HUES48 (cell line): ENCODE results near the gene ASB14.

ENCODE experiments used
- H3K27ac ChIP-seq: one replicate; pipeline ENCODE4 v1.7.0; 2013; ENCODE audit warnings: low read depth, low read length, inconsistent platforms
- H3K27me3 ChIP-seq: 2 replicates; pipeline ENCODE4 v1.6.1; 2013; ENCODE audit warnings: mild to moderate bottlenecking, low read length; ENCODE audit not compliant: control insufficient read depth, insufficient read depth
- H3K36me3 ChIP-seq: 2 replicates; pipeline ENCODE4 v1.6.1; 2013; ENCODE audit warnings: low read length; ENCODE audit not compliant: control insufficient read depth, insufficient read depth
- H3K4me1 ChIP-seq: 2 replicates; pipeline ENCODE4 v1.6.1; 2013; ENCODE audit warnings: mild to moderate bottlenecking, low read length; ENCODE audit not compliant: control insufficient read depth, insufficient read depth
- H3K4me3 ChIP-seq: 2 replicates; pipeline ENCODE4 v1.5.1; 2013; ENCODE audit warnings: mild to moderate bottlenecking, low read depth, low read length
- H3K9ac ChIP-seq: 2 replicates; pipeline ENCODE4 v1.6.1; 2013; ENCODE audit warnings: mild to moderate bottlenecking, low read depth, low read length, moderate library complexity
- H3K9me3 ChIP-seq: 2 replicates; pipeline ENCODE4 v1.6.1; 2013; ENCODE audit warnings: low read length; ENCODE audit not compliant: control insufficient read depth, insufficient read depth

Gene ASB14

GRCh38 chr3:57261119-57261518, 31.4 kb downstream of the ASB14 start:
- no peak overlapping the region for H3K4me3 ChIP-seq
- no peaks in the 10 kb centered on the region for H3K4me1 ChIP-seq
- no peak overlapping the region for H3K27ac ChIP-seq
- H3K9me3 ChIP-seq = no peaks in the 10 kb centered on the region
- no peaks in the 10 kb centered on the region for H3K27me3 ChIP-seq
- peaks cover 58% of the 10 kb centered on the region for H3K36me3 ChIP-seq
- H3K9ac ChIP-seq = no peak overlapping the region

DNA sequence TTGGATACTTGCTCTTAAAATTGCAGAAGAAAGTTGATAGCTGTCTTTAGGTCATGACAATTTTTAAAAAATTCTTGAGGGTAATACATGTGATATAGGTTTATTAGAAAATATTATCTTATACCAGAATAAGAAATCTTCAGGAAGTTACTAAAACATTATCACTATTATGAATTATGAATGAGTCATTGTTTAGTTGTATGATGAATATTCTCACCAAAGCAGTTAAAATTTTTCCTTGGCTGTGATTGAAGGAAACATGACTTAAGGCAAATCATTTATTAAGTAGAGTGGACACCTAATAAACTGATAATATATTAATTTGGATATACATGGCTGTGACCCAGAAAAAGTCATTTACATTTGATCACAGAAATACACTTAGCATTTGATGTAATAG, 34.8 kb downstream of the ASB14 start:
- peaks cover 59% of the 10 kb centered on the region for H3K36me3 ChIP-seq
- no peaks in the 10 kb centered on the region for H3K4me1 ChIP-seq
- H3K27me3 ChIP-seq = no peaks in the 10 kb centered on the region
- no peaks in the 10 kb centered on the region for H3K9me3 ChIP-seq
- no peak overlapping the region for H3K27ac ChIP-seq
- no peak overlapping the region for H3K4me3 ChIP-seq
- no peak overlapping the region for H3K9ac ChIP-seq

- Histone ChIP-seq H3K27ac (no peak overlapping the region), H3K27me3 (no peaks in the 10 kb centered on the region), H3K36me3 (peaks cover 65% of the 10 kb centered on the region), H3K4me3 (no peak overlapping the region), H3K4me1 (no peaks in the 10 kb centered on the region), H3K9me3 (no peaks in the 10 kb centered on the region), H3K9ac (no peak overlapping the region)
Measured at GRCh38 chr3:57256844-57257243, 35.6 kb downstream of the ASB14 start.

DNA sequence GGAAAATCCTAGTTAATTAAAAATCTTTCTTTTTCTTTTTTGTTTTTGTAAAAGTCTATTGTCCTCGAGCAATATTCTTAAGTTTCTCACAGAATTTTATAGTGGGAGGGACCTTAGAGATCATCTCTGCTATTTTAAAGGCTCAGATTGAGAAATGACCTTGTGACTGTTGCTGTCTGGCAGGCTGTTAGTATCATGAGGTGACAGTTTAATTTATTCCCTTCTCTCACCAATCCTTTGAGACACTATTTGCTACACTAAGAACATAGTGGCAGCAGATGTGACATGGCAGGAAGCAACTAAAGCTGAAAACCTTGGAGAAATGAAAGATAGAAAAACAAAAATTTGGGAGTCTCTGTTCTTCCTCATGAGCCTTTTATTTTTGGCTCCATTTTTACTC, 40.1 kb downstream of the ASB14 start:
- Histone ChIP-seq H3K4me3 (no peak overlapping the region), H3K27ac (no peak overlapping the region), H3K4me1 (no peaks in the 10 kb centered on the region), H3K27me3 (no peaks in the 10 kb centered on the region), H3K9ac (no peak overlapping the region), H3K36me3 (peaks cover 52% of the 10 kb centered on the region), H3K9me3 (no peaks in the 10 kb centered on the region)

GRCh38 chr3:57244946-57245345, 47.5 kb downstream of the ASB14 start:
- no peak overlapping the region for H3K27ac ChIP-seq
- H3K36me3 ChIP-seq = peaks cover 86% of the 10 kb centered on the region
- H3K9ac ChIP-seq = no peak overlapping the region
- H3K9me3 ChIP-seq = no peaks in the 10 kb centered on the region
- H3K4me1 ChIP-seq = no peaks in the 10 kb centered on the region
- H3K27me3 ChIP-seq = no peaks in the 10 kb centered on the region
- H3K4me3 ChIP-seq = no peak overlapping the region

- Histone ChIP-seq H3K9me3 (no peaks in the 10 kb centered on the region), H3K4me1 (no peaks in the 10 kb centered on the region), H3K36me3 (peaks cover 15% of the 10 kb centered on the region), H3K27me3 (no peaks in the 10 kb centered on the region), H3K27ac (no peak overlapping the region), H3K9ac (no peak overlapping the region), H3K4me3 (no peak overlapping the region)
Measured at GRCh38 chr3:57234613-57235575, 57.6 kb downstream of the ASB14 start.

DNA sequence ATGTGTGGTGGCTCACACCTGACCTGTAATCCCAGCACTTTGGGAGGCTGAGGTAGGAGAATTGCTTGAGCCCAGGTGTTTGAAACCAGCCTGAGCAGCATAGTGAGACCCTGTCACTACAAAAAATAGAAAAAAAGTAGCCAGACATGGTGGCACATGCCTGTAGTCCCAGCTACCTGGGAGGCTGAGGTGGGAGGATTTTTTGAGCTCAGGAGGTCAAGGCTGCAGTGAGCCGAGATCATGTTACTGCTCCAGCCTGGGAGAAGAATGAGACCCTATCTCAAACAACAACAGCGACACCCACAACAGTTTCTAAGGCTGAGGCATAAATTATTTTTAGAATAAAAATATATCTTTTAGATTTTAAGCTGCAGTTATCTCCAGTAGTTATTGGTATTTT, 58.7 kb downstream of the ASB14 start:
- Histone ChIP-seq H3K9me3 (no peaks in the 10 kb centered on the region), H3K36me3 (peaks cover 8% of the 10 kb centered on the region), H3K4me3 (no peak overlapping the region), H3K27me3 (no peaks in the 10 kb centered on the region), H3K4me1 (peaks cover 2% of the 10 kb centered on the region), H3K9ac (no peak overlapping the region), H3K27ac (no peak overlapping the region)

DNA sequence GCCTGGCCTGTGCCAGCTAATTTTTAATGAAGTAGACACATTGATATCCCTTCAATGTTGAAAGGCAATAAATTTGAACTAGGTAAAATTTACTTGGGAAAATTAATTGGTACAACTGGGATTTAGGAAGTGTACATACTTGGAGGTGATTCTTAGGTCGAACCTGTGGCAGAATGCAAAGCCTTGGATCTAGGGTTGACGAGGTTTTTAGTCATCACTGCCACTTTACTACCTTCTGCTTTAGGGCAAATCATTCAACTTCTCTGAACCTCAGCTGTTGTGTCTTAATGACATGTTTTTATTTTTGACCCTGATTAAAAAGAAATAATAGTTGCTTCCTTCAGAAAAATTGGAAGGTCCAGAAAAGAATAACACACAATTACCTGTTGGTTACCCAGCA, 62.5 kb downstream of the ASB14 start:
- Histone ChIP-seq H3K4me1 (peaks cover 15% of the 10 kb centered on the region), H3K4me3 (no peak overlapping the region), H3K27me3 (peaks cover 9% of the 10 kb centered on the region; the same call in 1 of the 2 replicates), H3K36me3 (no peaks in the 10 kb centered on the region), H3K27ac (no peak overlapping the region), H3K9me3 (no peaks in the 10 kb centered on the region), H3K9ac (no peak overlapping the region)

DNA sequence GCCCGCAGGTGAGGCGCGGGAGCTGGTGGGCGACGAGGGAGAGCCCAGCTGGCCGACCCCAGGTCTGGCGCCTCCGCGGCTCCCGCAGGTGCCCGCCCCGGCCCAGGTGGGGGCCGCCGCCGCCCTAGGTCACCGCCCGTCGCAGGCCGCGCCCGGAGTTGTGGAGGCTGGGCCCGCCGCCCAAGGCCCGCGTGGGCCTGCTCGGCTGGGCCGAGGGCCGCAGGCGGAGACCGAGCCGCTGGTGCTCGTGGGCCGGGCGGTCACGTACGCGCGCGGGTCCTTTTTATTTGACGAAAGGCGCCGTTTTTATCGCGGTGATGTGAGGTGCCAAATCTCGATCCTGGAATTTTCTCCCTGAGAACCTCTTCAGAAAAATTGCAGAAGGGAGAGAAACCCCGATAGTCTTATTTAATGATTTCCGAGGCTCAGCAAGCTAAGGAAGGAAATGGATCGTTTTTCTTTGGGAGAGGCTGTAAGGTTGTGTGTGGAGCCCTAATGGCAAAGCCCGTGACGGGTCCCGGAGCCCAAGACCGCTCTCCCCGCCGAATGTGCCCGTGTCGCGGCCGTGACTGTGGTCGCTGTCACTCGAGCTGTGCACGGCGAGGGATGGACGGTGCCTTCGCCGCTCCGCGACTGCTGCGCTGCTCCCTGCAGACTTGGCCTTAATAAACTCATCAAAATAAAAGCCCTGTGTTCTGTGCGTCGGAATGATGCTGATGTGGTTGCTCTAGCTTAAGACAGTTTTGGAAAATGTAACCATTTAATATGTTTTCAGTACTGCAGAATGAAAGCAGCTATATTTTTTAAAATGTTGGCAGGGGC, 64.3 kb downstream of the ASB14 start:
- H3K4me1 ChIP-seq = peaks cover 15% of the 10 kb centered on the region
- no peaks in the 10 kb centered on the region for H3K9me3 ChIP-seq
- peak overlapping the region; percentile 59; the same call in 1 of the 2 replicates for H3K9ac ChIP-seq
- peaks cover 9% of the 10 kb centered on the region; the same call in 1 of the 2 replicates for H3K27me3 ChIP-seq
- H3K36me3 ChIP-seq = no peaks in the 10 kb centered on the region
- peak overlapping the region; percentile 92 for H3K4me3 ChIP-seq
- peak overlapping the region; percentile 73 for H3K27ac ChIP-seq

DNA sequence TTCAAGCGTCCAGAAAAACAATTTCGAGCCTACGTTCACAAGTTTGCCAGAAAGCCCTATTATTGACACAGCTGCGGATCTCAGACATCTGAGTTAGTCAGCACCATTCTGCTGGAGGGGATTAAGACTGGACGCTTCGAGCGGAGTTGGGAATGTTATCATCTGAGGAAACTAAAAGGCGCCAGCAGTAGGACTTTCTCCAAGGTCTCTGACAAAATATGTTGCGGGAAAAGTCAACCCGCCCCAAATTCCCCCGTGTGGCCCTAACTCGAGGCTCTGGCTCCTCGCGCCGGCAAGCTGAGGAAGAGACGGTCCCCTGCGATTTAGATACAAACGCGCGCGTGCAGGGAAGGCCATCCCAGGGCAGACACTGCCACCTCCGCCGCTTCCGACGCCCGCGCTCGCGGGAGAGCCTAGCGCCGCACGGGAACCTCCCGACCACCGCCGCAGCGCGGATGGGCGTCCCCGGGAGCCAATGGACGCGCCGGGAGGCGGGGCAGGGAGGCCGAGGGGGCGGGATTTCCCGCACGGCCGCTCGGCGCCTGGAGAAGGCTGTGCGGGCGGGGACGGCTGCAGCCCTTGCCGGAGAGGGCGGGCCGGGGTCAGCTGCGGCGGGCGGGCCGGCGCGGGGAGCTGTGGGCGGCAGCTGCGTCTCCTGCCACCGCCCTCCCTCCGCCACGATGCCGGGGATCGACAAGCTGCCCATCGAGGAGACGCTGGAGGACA, 65.1 kb downstream of the ASB14 start, which contains the start of gene APPL1:
APPL1 (plus strand) TSS at position 526 of the 726 bp plus-strand sequence; CDS start at position 681, 155 bp downstream.
- Histone ChIP-seq H3K4me3 (peak within 1 kb of the TSS; percentile 92), H3K27me3 (peaks cover 9% of the 10 kb centered on the region; the same call in 1 of the 2 replicates), H3K36me3 (no peaks in the 10 kb centered on the region), H3K4me1 (peaks cover 15% of the 10 kb centered on the region), H3K27ac (peak within 1 kb of the TSS; percentile 89), H3K9me3 (no peaks in the 10 kb centered on the region), H3K9ac (peak within 1 kb of the TSS; percentile 59)
